GM19099 (cell line): ENCODE results near the gene ARHGEF16.

Source experiments
- POLR2A ChIP-seq: IDR thresholded peaks from 3 replicates; pipeline ENCODE4 v1.6.1; 2011; ENCODE audit warnings: low read depth; ENCODE audit not compliant: insufficient read length; ENCODE audit errors: extremely low read depth

Gene ARHGEF16

DNA sequence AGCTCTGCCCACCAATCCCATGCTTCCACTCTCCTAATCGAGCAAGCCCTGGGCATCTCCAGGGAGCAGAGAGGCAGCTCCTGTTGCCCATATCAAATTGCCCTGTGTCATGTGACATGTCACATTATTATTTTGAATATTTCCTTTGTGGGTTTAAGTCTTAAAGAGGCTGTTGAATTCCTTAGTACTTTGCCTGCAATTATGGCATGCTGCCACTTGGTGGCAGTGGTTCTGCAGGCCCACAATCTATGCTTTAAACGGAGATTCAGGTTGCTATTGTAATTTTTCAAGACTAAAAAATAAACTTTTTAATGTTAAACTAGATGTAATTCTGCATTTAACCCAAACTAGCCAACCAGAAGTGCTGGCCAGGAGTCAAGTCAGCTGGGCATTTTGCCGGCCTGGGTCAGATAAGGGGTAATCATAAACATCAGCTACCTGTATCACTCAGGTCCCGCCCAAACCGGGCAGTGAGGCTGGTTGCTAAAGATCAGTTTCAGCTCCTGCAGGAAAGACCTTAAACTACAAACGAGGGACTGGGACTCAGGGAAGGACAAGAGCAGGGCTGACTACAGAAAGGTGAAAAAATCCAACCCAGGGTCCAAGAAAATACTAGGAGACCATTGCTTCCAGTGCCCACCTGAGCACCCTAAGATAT lies 37.3 kb upstream of the ARHGEF16 start:
- TF ChIP-seq POLR2A = no peak

DNA sequence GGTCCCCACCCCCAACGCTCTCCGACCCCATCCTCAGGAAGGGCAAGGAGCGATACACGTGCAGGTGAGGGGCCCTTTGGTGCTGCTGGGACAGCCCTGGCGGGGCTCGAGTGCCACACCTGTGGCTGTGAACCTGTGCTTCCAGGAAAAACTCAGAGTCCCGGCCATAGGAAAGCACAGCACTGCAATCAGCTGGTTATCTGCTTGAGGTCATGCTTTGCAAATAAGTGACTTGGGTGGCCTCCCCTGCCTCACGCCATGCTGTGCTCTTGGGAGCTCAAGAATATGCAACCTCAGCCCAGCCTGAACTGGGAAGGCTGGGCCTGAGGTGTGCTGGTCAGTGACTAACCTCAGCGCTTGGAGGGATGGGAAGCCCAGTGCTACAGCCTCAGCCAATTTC lies 36.5 kb upstream of the ARHGEF16 start:
- no peak for TF ChIP-seq POLR2A

DNA sequence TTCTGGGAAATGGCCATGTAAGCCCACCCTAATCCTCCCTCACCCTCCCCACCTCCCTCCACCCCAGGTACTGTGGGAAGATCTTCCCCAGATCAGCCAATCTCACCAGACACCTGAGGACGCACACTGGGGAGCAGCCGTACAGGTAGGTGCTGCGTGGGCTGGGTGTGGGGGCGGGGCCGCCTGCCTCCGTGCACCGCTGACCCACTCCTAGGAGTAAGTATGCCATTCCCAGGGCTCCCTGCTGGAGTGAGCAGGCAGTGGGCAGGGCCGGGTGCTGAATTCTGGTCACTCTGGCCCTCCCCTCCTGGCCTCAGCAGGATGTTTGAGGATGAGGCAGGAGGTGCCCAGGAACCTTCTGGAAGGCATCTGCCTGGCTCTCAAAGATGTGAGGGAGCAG lies 35.9 kb upstream of the ARHGEF16 start:
- TF ChIP-seq POLR2A = no peak

DNA sequence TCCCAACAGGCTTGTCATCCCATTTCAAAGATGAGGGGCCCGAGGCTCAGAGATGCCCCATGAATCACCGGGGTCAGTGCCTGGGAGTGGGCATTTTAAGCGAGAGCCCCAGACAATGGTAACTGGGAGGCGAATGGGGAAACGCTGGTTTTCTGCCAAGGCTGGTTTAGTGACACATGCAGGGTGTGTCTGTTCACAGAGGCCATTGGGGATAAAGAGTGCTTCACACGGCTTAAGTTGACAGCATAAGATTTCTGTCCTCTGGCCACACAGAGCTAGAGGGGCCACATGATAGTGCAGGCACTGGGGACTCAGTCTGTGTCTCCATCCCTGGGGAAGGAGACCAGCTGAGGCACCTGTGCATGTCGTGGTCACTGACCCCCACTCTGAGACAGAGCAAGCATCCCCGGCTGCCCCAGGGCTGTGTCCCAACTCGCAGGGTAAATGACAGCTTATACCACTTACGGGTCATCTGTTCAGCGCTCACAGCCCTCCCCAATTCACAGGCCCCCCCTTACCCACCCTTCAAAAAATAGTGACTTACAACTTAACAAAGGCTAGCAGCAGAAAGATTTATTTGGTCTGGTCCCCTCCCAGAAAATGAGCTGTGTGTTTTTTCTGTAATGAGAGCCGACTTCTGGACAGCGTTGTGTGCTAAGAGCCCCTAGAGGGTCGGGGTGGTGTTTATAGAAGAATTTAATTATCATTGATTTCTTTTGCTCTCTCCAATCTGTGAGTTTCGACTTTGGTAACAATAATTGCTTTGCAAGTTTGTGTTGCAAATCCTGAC lies 34.9 kb upstream of the ARHGEF16 start:
- TF ChIP-seq POLR2A = no peak

DNA sequence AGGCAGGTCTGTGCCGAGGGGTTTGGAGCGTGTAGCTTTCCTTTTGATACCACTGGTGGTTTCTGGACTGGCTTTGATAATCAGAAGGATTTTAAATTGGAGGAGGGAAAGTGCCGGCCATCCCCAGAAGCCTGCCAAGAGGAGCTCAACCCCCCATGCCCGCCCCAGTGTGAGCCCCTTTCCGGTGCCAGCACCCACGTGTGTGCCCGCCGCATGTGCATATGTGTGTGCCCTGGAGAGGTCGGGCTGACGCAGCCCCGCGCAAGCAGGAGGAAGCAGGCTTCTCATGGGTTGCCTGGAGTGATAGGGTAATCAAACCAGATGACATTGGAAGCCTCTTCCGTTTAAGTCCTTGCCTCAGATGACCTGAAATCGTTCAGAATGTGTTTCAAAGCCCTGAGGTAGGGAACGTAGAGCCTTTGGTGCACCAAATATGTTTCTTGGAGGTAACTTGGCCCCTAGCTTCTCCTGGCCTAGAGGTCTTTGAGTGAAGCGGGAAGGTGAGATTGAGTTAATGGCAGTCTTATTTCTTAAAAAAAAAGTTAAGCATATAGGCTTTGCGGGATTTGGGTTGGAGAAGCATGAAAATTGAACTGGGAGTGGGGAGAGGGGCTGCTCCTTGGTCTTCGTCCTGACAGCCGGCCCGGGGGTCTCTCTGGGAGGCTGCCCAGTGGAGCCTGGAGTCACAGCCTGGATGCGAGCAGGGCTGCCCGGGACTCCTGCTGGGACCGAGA lies 34.1 kb upstream of the ARHGEF16 start:
- TF ChIP-seq POLR2A = no peak

DNA sequence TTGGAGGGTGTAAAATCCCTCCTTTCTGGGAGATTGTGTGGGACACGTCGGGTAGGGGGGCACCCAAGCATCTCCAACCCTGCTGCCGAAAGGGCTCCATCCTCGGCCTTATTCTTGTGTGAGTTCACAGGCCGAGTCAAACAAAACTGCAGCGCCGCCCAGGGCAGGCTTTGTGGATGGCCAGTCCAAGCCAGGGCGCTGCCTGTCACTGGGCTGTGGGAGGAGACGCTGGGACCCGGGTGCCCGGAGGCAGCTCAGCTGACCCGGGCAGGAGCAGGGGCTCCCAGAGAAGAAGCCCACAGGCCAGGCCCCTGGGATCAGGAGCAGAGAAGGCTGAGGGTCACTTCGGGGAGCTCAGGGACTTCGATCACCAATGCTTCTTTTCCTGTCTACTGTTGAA lies 31.8 kb upstream of the ARHGEF16 start:
- no peak for TF ChIP-seq POLR2A

DNA sequence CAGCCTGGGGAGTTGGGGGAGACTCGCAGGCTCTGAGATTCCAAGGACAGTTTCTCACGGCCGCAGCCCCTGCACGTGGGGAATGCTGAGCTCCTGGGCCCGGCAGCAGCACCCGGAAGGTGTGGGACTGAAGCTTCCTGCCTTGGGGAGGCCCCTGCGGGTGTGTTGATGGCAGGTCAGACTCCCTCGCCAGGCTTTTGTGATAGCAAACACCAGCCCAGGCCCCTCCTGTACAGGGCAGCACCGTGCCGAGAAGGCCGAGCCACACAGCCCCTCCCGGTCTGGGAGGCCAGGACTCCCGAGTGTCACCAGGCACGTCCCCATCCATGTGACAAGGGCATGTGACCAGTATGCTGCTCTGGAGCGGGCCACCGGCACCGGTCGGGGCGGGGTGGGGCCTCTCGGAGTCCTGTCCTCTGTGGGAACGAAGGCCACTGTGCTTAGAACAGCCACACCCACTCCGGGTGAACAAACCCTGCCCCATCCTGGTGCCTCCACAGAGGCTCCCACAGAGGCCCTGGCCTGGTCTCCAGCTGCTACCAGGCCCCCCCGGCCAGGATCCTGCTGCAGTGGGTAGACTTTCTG lies 31.1 kb upstream of the ARHGEF16 start:
- TF ChIP-seq POLR2A = no peak

DNA sequence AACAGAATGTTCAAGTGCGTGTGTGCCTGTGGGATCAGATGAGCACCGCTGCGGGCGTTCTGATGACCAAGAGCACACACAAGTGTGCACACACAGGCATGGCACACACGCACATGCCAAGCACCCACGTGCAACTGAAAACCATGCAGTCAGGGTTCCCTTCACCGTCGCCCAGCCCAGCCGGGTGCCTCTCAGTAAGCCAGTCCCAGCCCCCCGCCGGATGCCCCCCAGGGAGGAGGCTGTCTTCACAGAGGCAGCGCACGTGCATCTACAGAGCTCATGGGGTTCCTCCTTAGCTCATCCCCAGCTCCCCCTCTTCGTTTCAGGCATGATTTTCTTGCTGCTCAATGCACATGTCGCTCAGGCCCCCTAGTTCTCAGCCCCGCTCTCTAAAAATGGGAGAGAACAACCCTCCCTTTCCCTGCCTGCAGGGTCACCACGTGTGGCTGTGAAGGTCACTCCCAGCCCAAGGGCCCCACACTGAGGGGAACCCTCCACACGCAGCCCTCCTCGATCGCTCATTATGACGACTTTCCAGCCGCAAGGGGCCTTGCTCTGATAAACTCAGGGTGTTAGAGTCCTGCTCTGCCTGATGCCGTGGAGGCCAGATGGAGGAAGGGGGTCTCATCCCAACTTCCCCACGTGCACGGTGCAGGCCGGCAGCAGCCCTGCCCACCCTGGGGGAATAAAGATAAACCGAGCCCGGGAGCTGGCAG lies 30.4 kb upstream of the ARHGEF16 start:
- no peak for TF ChIP-seq POLR2A

DNA sequence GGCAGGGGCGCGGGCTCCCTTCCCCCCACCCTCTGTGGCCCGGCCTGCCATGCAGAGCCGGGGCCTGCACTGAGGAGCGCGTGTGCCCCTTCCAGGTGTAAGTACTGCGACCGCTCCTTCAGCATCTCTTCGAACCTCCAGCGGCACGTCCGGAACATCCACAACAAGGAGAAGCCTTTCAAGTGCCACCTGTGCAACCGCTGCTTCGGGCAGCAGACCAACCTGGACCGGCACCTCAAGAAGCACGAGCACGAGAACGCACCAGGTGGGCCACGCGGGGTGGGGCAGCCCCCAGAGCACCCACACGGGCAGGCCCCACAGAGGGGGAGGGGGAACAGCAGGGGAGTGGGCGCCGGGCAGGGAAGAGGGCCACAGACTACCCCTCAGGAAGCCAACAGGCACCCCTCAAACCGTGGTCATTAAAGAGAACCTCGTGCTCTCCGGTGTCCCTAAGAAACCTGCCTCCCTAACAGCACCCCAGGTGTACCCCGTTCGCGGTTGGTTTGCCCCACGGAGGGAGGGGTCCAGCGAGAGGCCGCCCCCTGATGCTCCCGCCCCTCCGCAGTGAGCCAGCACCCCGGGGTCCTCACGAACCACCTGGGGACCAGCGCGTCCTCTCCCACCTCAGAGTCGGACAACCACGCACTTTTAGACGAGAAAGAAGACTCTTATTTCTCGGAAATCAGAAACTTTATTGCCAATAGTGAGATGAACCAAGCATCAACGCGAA lies 28.8 kb upstream of the ARHGEF16 start:
- TF ChIP-seq POLR2A = no peak

DNA sequence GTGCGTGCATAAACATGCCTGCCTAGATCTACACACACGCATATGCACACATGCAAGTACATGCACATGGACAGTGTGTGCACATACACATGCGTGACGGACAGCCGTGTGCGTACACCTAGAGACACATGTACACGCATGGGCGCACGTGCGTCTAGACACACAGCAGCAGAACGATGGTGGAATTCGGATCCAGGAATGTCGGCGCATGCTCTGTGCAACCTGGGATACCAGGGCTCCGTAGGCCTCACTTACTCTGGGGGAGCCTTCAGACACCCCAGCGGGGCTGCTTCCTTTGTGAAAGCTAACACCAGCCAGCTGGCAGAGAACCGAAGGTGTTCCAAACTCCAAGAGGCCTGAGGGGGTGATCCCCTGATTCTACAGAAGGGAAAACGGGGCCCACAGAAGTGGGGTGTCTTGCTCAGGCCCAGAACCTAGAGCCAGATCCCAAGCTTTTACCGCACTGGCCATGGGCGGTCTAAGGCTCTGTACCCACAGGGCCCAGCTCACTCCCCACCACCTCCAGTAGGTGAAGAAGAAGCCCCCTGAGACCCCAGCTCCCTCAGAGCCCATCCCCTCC lies 27.4 kb upstream of the ARHGEF16 start:
- no peak for TF ChIP-seq POLR2A

DNA sequence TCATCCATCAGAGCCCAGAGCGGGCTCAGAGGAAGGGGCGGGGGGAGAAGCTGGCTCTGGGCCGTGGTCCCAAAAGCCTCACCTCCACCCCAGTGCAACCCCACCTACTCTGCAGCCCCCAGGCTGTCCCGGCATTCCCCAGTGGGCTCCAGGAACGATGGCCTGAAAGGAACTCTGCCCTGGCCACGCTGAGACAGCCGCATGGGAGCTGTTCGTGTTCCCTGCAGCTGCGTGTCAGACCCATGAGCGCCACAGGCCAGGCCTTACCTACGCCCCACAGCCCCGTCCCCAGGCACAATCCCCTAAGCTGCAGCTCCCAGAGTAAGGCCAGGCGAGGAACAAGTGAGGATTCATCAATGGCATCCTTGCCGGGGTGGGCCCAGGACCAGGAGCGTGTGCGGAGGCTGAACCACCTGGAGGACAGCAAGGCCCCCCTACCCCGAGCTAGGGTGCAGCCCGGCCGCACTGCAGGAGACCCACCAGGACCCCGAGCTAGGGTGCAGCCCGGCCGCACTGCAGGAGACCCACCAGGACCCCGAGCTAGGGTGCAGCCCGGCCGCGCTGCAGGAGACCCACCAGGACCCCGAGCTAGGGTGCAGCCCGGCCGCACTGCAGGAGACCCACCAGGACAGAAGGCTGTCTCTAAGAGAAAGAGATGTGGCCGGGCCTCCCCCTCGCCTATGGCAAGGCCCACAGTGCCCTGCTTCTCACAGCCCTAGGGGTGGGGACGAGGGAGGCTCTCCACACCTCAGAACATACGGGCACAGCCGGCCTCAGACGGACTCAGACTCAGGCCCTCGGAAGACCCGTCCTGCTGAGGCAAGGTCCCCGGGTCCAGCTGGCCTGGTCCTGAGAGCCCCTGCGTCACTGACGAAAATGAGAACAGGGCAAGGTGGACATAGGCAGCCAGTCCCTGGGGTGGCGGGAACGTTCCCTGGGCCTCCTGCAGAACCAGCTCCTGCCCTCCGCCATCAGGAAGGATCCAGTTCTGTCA lies 26.5 kb upstream of the ARHGEF16 start:
- no peak for TF ChIP-seq POLR2A

DNA sequence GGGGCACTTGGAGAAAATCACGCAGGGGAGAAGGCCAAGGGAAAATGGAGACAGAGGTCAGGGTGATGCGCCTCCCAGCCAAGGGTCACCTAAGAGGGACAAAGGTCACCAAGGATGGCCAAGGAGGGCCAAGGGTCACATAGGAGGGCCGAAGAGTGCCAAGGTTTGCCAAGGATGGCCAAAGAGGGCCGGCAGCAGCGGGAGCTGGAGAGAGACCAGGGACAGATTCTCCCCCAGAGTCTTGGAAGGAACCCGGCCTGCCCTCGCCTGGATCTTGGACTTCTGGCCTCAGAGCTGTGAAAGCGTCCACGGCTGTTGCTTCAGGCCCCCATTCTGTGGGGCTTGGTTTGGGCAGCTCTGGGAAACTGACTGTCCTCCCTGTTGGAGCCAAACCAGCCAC lies 25.6 kb upstream of the ARHGEF16 start:
- TF ChIP-seq POLR2A = no peak

DNA sequence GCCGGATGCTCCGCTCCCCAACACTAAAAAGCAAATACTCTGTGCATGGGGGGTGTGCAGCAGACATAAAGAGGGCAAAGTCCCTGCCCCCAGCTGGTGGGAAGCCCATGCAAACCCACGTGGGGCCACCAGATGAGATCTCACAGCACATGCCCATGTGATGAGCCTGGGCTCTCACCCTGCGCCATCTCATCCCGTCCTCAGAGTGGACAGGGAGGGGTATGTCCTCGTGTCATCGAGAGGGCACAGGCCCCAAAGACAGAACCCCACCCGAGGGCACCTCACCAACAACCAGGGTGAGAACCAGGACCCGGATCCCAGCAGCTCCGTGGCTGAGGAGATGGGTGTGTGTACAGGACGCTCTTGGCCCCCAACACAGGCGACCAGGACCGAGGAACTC lies 25.1 kb upstream of the ARHGEF16 start:
- no peak for TF ChIP-seq POLR2A

DNA sequence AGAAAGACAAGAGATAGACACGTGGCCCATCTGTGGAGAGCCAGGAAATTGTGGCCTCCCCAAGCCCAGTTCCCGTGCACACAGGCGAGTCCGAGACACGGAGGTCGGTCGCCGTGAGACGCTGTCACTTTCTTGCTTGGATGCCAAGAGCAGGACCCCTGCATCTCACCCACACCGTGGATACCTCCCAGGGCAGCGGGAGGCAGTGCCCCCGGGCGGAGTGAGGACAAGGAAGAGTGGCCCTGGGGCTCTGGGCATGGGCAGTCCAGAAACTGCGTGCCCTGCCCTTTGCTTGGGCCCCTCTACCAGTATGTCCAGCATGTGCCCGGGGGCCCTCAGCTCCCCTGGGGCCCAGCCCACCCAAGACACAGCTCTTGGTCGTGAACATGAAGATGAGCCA lies 24.7 kb upstream of the ARHGEF16 start:
- no peak for TF ChIP-seq POLR2A
